Measurements from ENCODE around the gene TYMP.
A peak's percentile ranks its signal among the peaks of the same experiment; 100 is the strongest.

The TYMP gene

DNA sequence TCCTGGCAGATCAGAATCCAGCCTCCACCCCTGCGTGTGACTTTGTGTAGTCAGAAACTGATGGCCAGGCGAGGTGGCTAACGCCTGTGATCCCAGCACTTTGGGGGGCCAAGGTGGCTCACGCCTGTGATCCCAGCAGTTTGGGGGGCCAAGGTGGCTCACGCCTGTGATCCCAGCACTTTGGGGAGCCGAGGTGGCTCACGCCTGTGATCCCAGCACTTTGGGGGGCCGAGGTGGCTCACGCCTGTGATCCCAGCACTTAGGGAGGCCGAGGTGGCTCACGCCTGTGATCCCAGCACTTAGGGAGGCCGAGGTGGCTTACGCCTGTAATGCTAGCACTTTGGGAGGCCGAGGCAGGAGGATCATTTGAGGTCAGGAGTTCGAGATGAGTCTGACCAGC lies 16.6 kb downstream of the TYMP start:
- DNase-seq (ENCODE audit: low read depth) = no peak
- H3K4me3 ChIP-seq (ENCODE audit: low read depth, low read length) = no peak overlapping the region
- TF ChIP-seq, protein P1, sequence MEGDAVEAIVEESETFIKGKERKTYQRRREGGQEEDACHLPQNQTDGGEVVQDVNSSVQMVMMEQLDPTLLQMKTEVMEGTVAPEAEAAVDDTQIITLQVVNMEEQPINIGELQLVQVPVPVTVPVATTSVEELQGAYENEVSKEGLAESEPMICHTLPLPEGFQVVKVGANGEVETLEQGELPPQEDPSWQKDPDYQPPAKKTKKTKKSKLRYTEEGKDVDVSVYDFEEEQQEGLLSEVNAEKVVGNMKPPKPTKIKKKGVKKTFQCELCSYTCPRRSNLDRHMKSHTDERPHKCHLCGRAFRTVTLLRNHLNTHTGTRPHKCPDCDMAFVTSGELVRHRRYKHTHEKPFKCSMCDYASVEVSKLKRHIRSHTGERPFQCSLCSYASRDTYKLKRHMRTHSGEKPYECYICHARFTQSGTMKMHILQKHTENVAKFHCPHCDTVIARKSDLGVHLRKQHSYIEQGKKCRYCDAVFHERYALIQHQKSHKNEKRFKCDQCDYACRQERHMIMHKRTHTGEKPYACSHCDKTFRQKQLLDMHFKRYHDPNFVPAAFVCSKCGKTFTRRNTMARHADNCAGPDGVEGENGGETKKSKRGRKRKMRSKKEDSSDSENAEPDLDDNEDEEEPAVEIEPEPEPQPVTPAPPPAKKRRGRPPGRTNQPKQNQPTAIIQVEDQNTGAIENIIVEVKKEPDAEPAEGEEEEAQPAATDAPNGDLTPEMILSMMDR (IDR thresholded peaks at IDR 0.05; ENCODE audit: low read depth, low read length, missing control alignments) = no peak
- in situ Hi-C loops (cut with HindIII; ENCODE audit: low sequenced_read_pairs) = no loop called here

DNA sequence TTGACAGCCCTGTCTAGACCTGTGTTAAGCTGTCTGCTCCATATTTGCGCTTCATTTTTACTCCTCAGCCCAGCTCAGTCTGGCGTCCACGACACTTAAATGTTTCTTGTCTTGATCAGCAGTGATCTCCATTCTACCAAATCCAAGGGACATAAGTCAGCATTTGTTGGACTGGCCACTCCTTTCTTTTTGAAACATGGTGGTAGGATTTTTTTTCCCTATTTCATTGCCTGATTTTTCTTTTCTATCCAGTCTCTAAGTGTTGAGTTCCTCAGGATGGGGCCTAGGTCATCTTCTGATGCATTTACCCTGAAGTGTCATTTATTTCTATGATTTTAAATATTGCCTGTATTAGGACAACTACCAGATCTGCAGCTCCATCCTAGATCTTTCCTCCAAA lies 20.9 kb downstream of the TYMP start:
- peak overlapping the region; percentile 66 for H3K4me3 ChIP-seq (ENCODE audit: low read depth, low read length)
- no peak for DNase-seq (ENCODE audit: low read depth)
- TF ChIP-seq, protein P1 (IDR thresholded peaks at IDR 0.05; ENCODE audit: low read depth, low read length, missing control alignments) = no peak
- in situ Hi-C loops (cut with HindIII; ENCODE audit: low sequenced_read_pairs) = no loop called here

DNA sequence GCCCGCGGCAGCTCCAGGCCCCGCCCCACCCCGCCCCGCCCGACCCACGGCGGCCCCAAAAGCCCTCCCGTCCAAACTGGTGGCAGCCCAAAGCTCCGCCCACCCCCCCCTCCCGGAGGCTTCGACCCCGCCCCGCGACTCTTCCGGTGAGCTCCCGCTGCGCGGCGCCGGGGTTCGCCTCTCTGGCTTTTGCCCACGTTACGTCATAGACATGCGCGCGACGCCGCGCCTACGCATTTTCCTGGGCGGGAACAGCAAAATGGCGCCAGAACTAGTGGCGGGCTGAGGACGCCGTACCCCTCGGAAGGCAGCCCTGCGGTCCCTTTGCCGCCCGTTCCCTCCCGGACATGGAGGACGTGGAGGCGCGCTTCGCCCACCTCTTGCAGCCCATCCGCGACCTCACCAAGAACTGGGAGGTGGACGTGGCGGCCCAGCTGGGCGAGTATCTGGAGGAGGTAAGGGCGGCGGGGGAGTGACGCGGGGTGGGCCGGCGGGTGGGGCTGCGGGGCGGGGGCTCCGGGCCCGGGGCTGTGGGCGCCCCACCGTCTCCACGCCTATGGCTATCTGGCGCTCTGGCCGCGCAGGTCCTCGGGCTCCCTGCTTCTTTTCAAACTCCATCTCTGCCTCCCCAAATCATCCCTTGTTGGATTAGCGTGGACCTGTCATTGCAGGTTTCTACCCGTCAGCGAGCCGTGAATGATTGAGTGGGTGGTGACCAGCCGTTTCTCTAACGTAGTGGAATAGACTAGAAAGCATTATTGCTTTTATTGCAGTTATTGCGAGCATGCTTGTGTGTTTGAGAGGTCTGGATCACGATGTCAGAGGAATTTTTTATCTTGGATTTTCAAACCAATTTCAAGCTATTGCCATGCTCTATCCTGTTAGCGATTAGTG lies 21.6 kb downstream of the TYMP start, which contains the start of gene NCAPH2:
Gene NCAPH2, plus strand, starts transcription at position 234 of the 894 bp plus-strand sequence. Its CDS starts 114 bp downstream, at position 348.
- DNase-seq (ENCODE audit: low read depth) = peak; percentile 89
- in situ Hi-C loops (cut with HindIII; ENCODE audit: low sequenced_read_pairs) = no loop called here
- TF ChIP-seq, protein P1 (IDR thresholded peaks at IDR 0.05; ENCODE audit: low read depth, low read length, missing control alignments) = no peak
- H3K4me3 ChIP-seq (ENCODE audit: low read depth, low read length) = peak within 1 kb of the TSS; percentile 97

DNA sequence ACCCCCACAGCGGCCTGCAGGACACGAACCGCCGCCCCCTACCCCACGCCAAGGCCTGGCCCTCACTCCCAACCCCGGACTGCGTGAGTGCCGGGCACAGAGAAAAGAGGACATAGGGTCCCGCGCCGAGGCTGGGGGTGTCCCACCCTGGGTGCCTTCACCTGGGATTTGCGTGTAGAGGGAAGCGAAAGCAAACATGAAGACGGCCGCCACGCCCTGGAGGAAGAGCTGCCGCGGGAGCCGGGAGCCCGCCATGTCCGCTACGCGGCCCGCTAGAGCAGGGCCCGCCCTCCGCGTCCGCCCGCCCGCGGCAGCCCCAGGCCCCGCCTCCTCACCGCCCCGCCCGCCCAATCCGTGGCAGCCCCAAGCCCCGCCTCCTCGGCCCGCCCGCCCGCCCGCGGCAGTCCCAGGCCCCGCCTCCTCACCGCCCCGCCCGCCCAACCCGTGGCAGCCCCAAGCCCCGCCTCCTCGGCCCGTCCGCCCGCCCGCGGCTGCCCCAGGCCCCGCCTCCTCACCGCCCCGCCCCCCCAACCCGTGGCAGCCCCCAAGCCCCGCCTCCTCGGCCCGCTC lies 22.3 kb downstream of the TYMP start, which contains the start of gene LMF2:
Gene LMF2, minus strand, starts transcription at position 282 of the 570 bp plus-strand sequence. Its CDS starts 27 bp downstream, at position 255.
- no peak for DNase-seq (ENCODE audit: low read depth)
- in situ Hi-C loops (cut with HindIII; ENCODE audit: low sequenced_read_pairs) = no loop called here
- peak within 1 kb of the TSS; percentile 97 for H3K4me3 ChIP-seq (ENCODE audit: low read depth, low read length)
- TF ChIP-seq, protein P1 (IDR thresholded peaks at IDR 0.05; ENCODE audit: low read depth, low read length, missing control alignments) = no peak

DNA sequence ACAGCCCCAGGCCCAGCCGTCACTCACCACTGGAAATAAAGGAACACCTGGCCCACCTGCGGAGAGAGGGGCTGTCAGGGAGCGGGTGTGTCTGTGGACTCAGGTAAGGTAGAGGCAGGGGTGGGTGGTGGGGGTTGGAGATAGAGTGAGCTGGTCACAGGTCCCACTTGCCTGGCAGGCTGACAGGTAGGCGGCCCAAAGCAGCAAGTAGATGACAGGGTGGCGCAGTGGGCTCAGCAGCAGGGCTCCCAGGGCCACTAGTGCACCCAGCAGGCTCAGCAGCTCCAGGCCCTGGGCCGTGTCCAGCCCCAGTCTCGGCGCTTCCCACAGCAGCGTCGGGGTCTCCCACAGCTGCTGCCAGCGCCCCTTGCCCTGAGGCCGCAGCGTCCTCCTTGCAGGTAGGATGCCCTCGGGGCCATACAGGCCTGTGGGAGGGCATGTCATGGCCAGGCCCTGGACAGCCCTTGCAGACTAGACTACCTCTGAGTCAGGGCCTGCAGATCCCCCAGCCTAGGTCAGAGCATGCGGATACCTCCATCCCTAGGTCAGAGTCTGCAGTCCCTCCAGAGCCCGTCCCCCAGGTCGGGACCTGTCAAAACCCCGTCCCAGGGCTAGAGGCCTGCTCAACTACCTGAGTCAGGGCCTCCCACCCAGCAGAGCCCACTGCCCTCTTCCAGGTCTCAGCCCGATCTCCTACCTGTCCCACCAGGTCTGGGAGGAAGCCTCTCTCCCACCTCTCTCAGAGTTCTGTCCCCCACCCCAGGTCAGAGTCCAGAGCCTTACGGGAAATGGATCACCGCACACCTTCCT lies 23.0 kb downstream of the TYMP start:
- H3K4me3 ChIP-seq (ENCODE audit: low read depth, low read length) = peak overlapping the region; percentile 97
- in situ Hi-C loops (cut with HindIII; ENCODE audit: low sequenced_read_pairs) = no loop called here
- no peak for DNase-seq (ENCODE audit: low read depth)
- TF ChIP-seq, protein P1 (IDR thresholded peaks at IDR 0.05; ENCODE audit: low read depth, low read length, missing control alignments) = no peak
